CD14-positive monocyte (primary cell): ENCODE results near the gene CPA2. TPM values are rescaled to one million over a fixed set of nuclear protein-coding genes. Genes with fewer than 3 reads are reported as not detected.

Experiments
- DNase-seq, 3 donors: peaks; one replicate each; pipeline ENCODE4 v3.0.0-alpha.2; 2011 to 2022
- H2AFZ ChIP-seq: 2 replicates; pipeline ENCODE4 v1.6.0; 2012; ENCODE audit warnings: mild to moderate bottlenecking, low read depth, low read length, inconsistent platforms; ENCODE audit not compliant: insufficient read depth, poor library complexity, severe bottlenecking
- H3K27ac ChIP-seq, 2 donors: 1 replicate in 1 of 2; 2 replicates in 1 of 2; pipeline ENCODE4 v1.5.1; 2012 to 2013; ENCODE audit warnings: low read length in 2 of 2, control low read depth in 1 of 2, inconsistent platforms in 1 of 2, low read depth in 1 of 2, mild to moderate bottlenecking in 1 of 2
- H3K27me3 ChIP-seq, 2 donors: one replicate each; pipeline versions ENCODE4 v1.6.0 to v1.6.1; 2011 to 2013; ENCODE audit warnings: low read length in 2 of 2; ENCODE audit not compliant: control insufficient read depth in 2 of 2, insufficient read depth in 2 of 2
- H3K36me3 ChIP-seq, 2 donors: replicated peaks in 1 of 2; 1 replicate in 1 of 2; 2 replicates in 1 of 2; pipeline versions ENCODE4 v1.5.1 to v1.6.1; 2012 to 2013; ENCODE audit warnings: low read length in 2 of 2, control low read depth in 1 of 2, inconsistent platforms in 1 of 2, mild to moderate bottlenecking in 1 of 2; ENCODE audit not compliant: insufficient read depth in 2 of 2, control insufficient read depth in 1 of 2
- H3K4me1 ChIP-seq, 2 donors: 1 replicate in 1 of 2; 2 replicates in 1 of 2; pipeline versions ENCODE4 v1.5.1 to v1.6.1; 2012 to 2013; ENCODE audit warnings: low read length in 2 of 2, control low read depth in 1 of 2, inconsistent platforms in 1 of 2, mild to moderate bottlenecking in 1 of 2, moderate library complexity in 1 of 2; ENCODE audit not compliant: insufficient read depth in 2 of 2, control insufficient read depth in 1 of 2
- H3K4me2 ChIP-seq: replicated peaks from 2 replicates; pipeline ENCODE3; 2012; ENCODE audit warnings: low read length, moderate library complexity, mild to moderate bottlenecking; ENCODE audit not compliant: poor library complexity, severe bottlenecking; ENCODE audit errors: extremely low read depth
- H3K4me3 ChIP-seq, 3 experiments: fragments of 200-600 bp in 1 of 3; sonication (generic) in 1 of 3; replicated peaks in 1 of 3; 1 replicate in 2 of 3; 2 replicates in 1 of 3; pipeline ENCODE4 v1.5.1; 2011 to 2013; ENCODE audit warnings: low read length in 3 of 3, mild to moderate bottlenecking in 3 of 3, control low read depth in 2 of 3, low read depth in 2 of 3, inconsistent platforms in 1 of 3, moderate library complexity in 1 of 3
- H3K79me2 ChIP-seq: 2 replicates; pipeline ENCODE4 v1.6.0; 2012; ENCODE audit warnings: mild to moderate bottlenecking, control low read depth, inconsistent platforms, low read length, moderate library complexity; ENCODE audit not compliant: insufficient read depth
- H3K9ac ChIP-seq: 2 replicates; pipeline ENCODE4 v1.6.0; 2017; ENCODE audit warnings: low read length, mild to moderate bottlenecking; ENCODE audit not compliant: insufficient read depth, poor library complexity, severe bottlenecking
- H3K9me3 ChIP-seq, 2 donors: replicated peaks in 1 of 2; 1 replicate in 1 of 2; 2 replicates in 1 of 2; pipeline versions ENCODE4 v1.5.1 to v1.6.1; 2012 to 2013; ENCODE audit warnings: low read length in 2 of 2, control low read depth in 1 of 2; ENCODE audit not compliant: control insufficient read depth in 1 of 2, insufficient read depth in 1 of 2
- H4K20me1 ChIP-seq: 2 replicates; pipeline ENCODE4 v1.6.0; 2012; ENCODE audit warnings: mild to moderate bottlenecking, low read length, control low read depth, moderate library complexity; ENCODE audit not compliant: insufficient read depth
- H3K27ac Mint-ChIP-seq, 7 donors: one replicate each; pipeline ENCODE4 v1.8.0; 2020; ENCODE audit warnings: mild to moderate bottlenecking in 7 of 7, mixed read lengths in 7 of 7, moderate library complexity in 6 of 7, inconsistent platforms in 2 of 7
- H3K27me3 Mint-ChIP-seq, 3 donors: one replicate each; pipeline ENCODE4 v1.8.0; 2021 to 2022; ENCODE audit warnings: low read depth in 3 of 3, mild to moderate bottlenecking in 3 of 3, mixed read lengths in 3 of 3, moderate library complexity in 3 of 3, inconsistent platforms in 1 of 3
- H3K36me3 Mint-ChIP-seq, 2 donors: one replicate each; pipeline ENCODE4 v1.8.0; 2020; ENCODE audit warnings: mixed read lengths in 2 of 2, inconsistent platforms in 1 of 2, mild to moderate bottlenecking in 1 of 2
- H3K4me1 Mint-ChIP-seq: one replicate; pipeline ENCODE4 v1.8.0; 2020; ENCODE audit warnings: mild to moderate bottlenecking, mixed read lengths
- H3K4me3 Mint-ChIP-seq, 2 donors: one replicate each; pipeline ENCODE4 v1.8.0; 2020; ENCODE audit warnings: mild to moderate bottlenecking in 2 of 2, mixed read lengths in 2 of 2, moderate library complexity in 1 of 2
- H3K9me3 Mint-ChIP-seq, 7 donors: one replicate each; pipeline ENCODE4 v1.8.0; 2020 to 2022; ENCODE audit warnings: mixed read lengths in 7 of 7, mild to moderate bottlenecking in 6 of 7, moderate library complexity in 6 of 7, inconsistent platforms in 2 of 7
- WGBS: methylation state at CpG from one replicate; pipeline ENCODE4 v1.1.5; 2013; ENCODE audit warnings: missing lambda C conversion rate; ENCODE audit not compliant: insufficient coverage; 5-methylcytosine and 5-hydroxymethylcytosine counted together
- intact Hi-C, 2 donors: fragments of 100-400 bp; cut with micrococcal nuclease; formaldehyde crosslinking; loops; one replicate each; pipeline versions ENCODE4 v1.15.0 to v1.15.1; 2023
- polyA plus RNA-seq, 3 donors: library from polyadenylated mRNA; depleted of rRNA in 1 of 3; unstranded in 2 of 3; stranded (reverse) in 1 of 3; fragments of 300-500 nt in 2 of 3; fragments of >200 nt in 1 of 3; fragmentation: Illumina TruSeq in 2 of 3; gene quantifications; 1 replicate in 2 of 3; 2 replicates in 1 of 3; pipeline ENCODE4 v1.2.3, GENCODE V29; 2012 to 2021
- TF ChIP-seq, protein P1 (sequence below): fragments of 200-600 bp; IDR thresholded peaks from one replicate; pipeline ENCODE4 v1.8.0; 2022; ENCODE audit warnings: antibody characterized with exemption, mild to moderate bottlenecking

CPA2 gene
- polyA plus RNA-seq, 3 donors, result not detected

DNA sequence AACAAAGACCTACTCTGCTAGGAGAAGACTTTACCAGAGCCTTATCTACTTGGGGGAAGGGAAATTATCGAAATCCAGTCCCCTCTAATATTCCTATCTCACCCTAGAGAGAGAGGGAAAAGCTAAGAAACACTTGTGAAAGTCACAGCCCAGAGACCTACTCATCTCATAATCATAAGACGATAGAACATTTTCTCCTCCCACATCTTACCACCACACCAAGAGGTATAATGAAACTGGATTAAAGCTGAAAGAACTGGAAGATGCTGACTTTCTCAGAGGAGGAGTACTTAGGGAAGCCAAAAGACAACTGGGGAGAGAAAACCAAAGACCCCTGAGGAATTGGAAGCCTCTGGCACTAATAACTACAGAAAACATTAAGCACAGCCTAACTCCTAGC lies 67.2 kb downstream of the CPA2 start:
- DNase-seq, result no peak
- Histone ChIP-seq H3K4me3 (no peak overlapping the region), H3K27ac (no peak overlapping the region), H2AFZ (no peak overlapping the region), H3K36me3 (no peaks in the 10 kb centered on the region), H3K9ac (no peak overlapping the region), H4K20me1 (no peaks in the 10 kb centered on the region), H3K4me2 (no peak overlapping the region), H3K4me1 (no peaks in the 10 kb centered on the region), H3K9me3 (no peaks in the 10 kb centered on the region), H3K79me2 (no peaks in the 10 kb centered on the region), H3K27me3 (no peaks in the 10 kb centered on the region)
- intact Hi-C loops, result no loop called here
- TF ChIP-seq, protein P1, sequence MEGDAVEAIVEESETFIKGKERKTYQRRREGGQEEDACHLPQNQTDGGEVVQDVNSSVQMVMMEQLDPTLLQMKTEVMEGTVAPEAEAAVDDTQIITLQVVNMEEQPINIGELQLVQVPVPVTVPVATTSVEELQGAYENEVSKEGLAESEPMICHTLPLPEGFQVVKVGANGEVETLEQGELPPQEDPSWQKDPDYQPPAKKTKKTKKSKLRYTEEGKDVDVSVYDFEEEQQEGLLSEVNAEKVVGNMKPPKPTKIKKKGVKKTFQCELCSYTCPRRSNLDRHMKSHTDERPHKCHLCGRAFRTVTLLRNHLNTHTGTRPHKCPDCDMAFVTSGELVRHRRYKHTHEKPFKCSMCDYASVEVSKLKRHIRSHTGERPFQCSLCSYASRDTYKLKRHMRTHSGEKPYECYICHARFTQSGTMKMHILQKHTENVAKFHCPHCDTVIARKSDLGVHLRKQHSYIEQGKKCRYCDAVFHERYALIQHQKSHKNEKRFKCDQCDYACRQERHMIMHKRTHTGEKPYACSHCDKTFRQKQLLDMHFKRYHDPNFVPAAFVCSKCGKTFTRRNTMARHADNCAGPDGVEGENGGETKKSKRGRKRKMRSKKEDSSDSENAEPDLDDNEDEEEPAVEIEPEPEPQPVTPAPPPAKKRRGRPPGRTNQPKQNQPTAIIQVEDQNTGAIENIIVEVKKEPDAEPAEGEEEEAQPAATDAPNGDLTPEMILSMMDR, result no peak
- H3K27me3 Mint-ChIP-seq, result peaks cover 0 to 3% (median 0%) of the 10 kb centered on the region in 3 donors
- no peaks in the 10 kb centered on the region for H3K36me3 Mint-ChIP-seq
- no peak overlapping the region for H3K4me3 Mint-ChIP-seq
- no peak overlapping the region for H3K27ac Mint-ChIP-seq
- H3K4me1 Mint-ChIP-seq, result no peaks in the 10 kb centered on the region
- H3K9me3 Mint-ChIP-seq, result no peaks in the 10 kb centered on the region
- no CpG with 5 or more reads among the region's 2 CpGs for WGBS

DNA sequence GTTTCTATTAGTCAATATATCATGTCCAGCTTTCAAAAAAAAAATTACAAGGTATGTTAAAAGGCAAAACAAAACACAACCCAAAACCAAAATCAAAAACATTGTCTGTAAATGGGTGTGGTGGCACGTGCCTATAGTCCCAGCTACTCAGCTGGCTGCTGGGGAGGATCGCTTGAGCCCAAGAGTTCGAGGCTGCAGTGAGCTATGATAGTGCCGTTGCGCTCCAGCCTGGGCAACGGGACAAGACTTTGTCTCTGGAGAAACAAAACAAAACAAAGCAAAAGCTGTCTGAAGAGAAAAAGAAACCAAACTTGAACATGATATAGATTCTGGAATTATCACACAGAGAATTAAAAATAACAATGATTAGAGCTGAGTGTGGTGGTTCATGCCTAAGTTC lies 67.6 kb downstream of the CPA2 start:
- intact Hi-C loops, result no loop called here

More for the DNA sequence above, 67.6 kb downstream of the CPA2 start:
- Histone ChIP-seq H3K4me3 (no peak overlapping the region), H3K9me3 (no peaks in the 10 kb centered on the region), H3K79me2 (no peaks in the 10 kb centered on the region), H3K27me3 (no peaks in the 10 kb centered on the region), H3K36me3 (no peaks in the 10 kb centered on the region), H3K27ac (no peak overlapping the region), H2AFZ (no peak overlapping the region), H4K20me1 (no peaks in the 10 kb centered on the region), H3K4me2 (no peak overlapping the region), H3K9ac (no peak overlapping the region), H3K4me1 (no peaks in the 10 kb centered on the region)
- DNase-seq, result no peak
- peak overlapping the region in 1 of 7 donors; percentile 65 for H3K27ac Mint-ChIP-seq
- H3K27me3 Mint-ChIP-seq, result peaks cover 0 to 3% (median 0%) of the 10 kb centered on the region in 3 donors
- H3K9me3 Mint-ChIP-seq, result no peaks in the 10 kb centered on the region
- 96% methylated on average over 4 of the region's 6 CpGs for WGBS
- no peak overlapping the region for H3K4me3 Mint-ChIP-seq
- H3K36me3 Mint-ChIP-seq, result no peaks in the 10 kb centered on the region
- TF ChIP-seq, protein P1, result no peak
- H3K4me1 Mint-ChIP-seq, result no peaks in the 10 kb centered on the region
